IPS-11a (cell line): ENCODE data around the gene HUS1.
A peak's percentile ranks its signal among the peaks of the same experiment; 100 is the strongest.
"Not testable (repeated sequence)": the region's sequence is repeated elsewhere in the genome, so short reads cannot be mapped to it uniquely, and the experiment has no call there.

ENCODE experiments used
- H3K4me3 ChIP-seq: one replicate; pipeline ENCODE4 v1.5.1; 2013; ENCODE audit warnings: low read depth, low read length, control low read depth

HUS1 gene

GRCh38 chr7:47980648-47981047 lies 1.2 kb upstream of the HUS1 start:
- H3K4me3 ChIP-seq, result not testable (repeated sequence)

- peak overlapping the region; percentile 85 for H3K4me3 ChIP-seq
Measured at GRCh38 chr7:47979832-47980181, 392 bp upstream of the HUS1 start.

- H3K4me3 ChIP-seq, result peak overlapping the region; percentile 85
Measured at GRCh38 chr7:47978790-47979144, 648 bp downstream of the HUS1 start.

GRCh38 chr7:47973739-47974138 lies 5.7 kb downstream of the HUS1 start:
- H3K4me3 ChIP-seq, result no peak overlapping the region

GRCh38 chr7:47970761-47971160 lies 8.7 kb downstream of the HUS1 start:
- no peak overlapping the region for H3K4me3 ChIP-seq

- H3K4me3 ChIP-seq, result no peak overlapping the region
Measured at GRCh38 chr7:47968847-47969774, 10.3 kb downstream of the HUS1 start.

- no peak overlapping the region for H3K4me3 ChIP-seq
Measured at GRCh38 chr7:47967708-47968107, 11.7 kb downstream of the HUS1 start.

GRCh38 chr7:47967123-47967522 lies 12.3 kb downstream of the HUS1 start:
- no peak overlapping the region for H3K4me3 ChIP-seq

GRCh38 chr7:47965456-47965855 lies 14.0 kb downstream of the HUS1 start:
- H3K4me3 ChIP-seq, result no peak overlapping the region

- H3K4me3 ChIP-seq, result no peak overlapping the region
Measured at GRCh38 chr7:47962262-47962661, 17.2 kb downstream of the HUS1 start.

GRCh38 chr7:47957156-47957555 lies 22.3 kb downstream of the HUS1 start:
- H3K4me3 ChIP-seq, result no peak overlapping the region

- H3K4me3 ChIP-seq, result no peak overlapping the region
Measured at GRCh38 chr7:47956220-47956619, 23.2 kb downstream of the HUS1 start.

GRCh38 chr7:47954231-47954911 lies 25.0 kb downstream of the HUS1 start:
- H3K4me3 ChIP-seq, result no peak overlapping the region

- H3K4me3 ChIP-seq, result no peak overlapping the region
Measured at GRCh38 chr7:47953822-47954221, 25.6 kb downstream of the HUS1 start.

- H3K4me3 ChIP-seq, result no peak overlapping the region
Measured at GRCh38 chr7:47952224-47952623, 27.2 kb downstream of the HUS1 start.

- no peak overlapping the region for H3K4me3 ChIP-seq
Measured at GRCh38 chr7:47951374-47951773, 28.0 kb downstream of the HUS1 start.

- H3K4me3 ChIP-seq, result no peak overlapping the region
Measured at GRCh38 chr7:47950714-47951113, 28.7 kb downstream of the HUS1 start.

GRCh38 chr7:47949703-47950102 lies 29.7 kb downstream of the HUS1 start:
- no peak overlapping the region for H3K4me3 ChIP-seq

GRCh38 chr7:47948141-47948790 lies 31.1 kb downstream of the HUS1 start, which contains the start of gene PKD1L1:
Gene PKD1L1, minus strand, starts transcription at chr7:47948466. Its CDS starts 26 bp downstream, at chr7:47948440.
- no peak within 1 kb of the TSS for H3K4me3 ChIP-seq

GRCh38 chr7:47947355-47947749 lies 32.1 kb downstream of the HUS1 start:
- no peak overlapping the region for H3K4me3 ChIP-seq

GRCh38 chr7:47946581-47947354 lies 32.6 kb downstream of the HUS1 start:
- H3K4me3 ChIP-seq, result no peak overlapping the region
